DMS53 treated with DMSO at 0.1 percent for 48 hours (cell line): ENCODE measurements around the gene TSPAN5.

Source experiments
- DNase-seq: peaks from one replicate; lab custom pipeline; 2025; ENCODE audit not compliant: unreplicated experiment; lab: John Stamatoyannopoulos, UW

TSPAN5 gene

GRCh38 chr4:98620087-98620784 lies 38.2 kb downstream of the TSPAN5 start:
- no peak for DNase-seq

GRCh38 chr4:98619180-98619579 lies 39.2 kb downstream of the TSPAN5 start:
- DNase-seq = no peak

- no peak for DNase-seq
Observed at GRCh38 chr4:98618680-98619079, 39.7 kb downstream of the TSPAN5 start.

GRCh38 chr4:98617358-98618047 lies 40.9 kb downstream of the TSPAN5 start:
- DNase-seq = no peak

- DNase-seq = no peak
Observed at GRCh38 chr4:98615991-98616390, 42.4 kb downstream of the TSPAN5 start.

GRCh38 chr4:98614662-98615061 lies 43.7 kb downstream of the TSPAN5 start:
- DNase-seq = no peak

GRCh38 chr4:98614094-98614493 lies 44.3 kb downstream of the TSPAN5 start:
- no peak for DNase-seq

GRCh38 chr4:98613453-98614075 lies 44.8 kb downstream of the TSPAN5 start:
- no peak for DNase-seq

GRCh38 chr4:98612318-98613250 lies 45.8 kb downstream of the TSPAN5 start:
- DNase-seq = no peak

- no peak for DNase-seq
Observed at GRCh38 chr4:98611677-98612317, 46.6 kb downstream of the TSPAN5 start.

GRCh38 chr4:98610926-98611676 lies 47.3 kb downstream of the TSPAN5 start:
- DNase-seq = no peak

GRCh38 chr4:98610431-98610830 lies 48.0 kb downstream of the TSPAN5 start:
- DNase-seq = no peak

GRCh38 chr4:98609934-98610333 lies 48.5 kb downstream of the TSPAN5 start:
- no peak for DNase-seq

- no peak for DNase-seq
Observed at GRCh38 chr4:98608356-98608755, 50.1 kb downstream of the TSPAN5 start.

GRCh38 chr4:98606894-98607293 lies 51.5 kb downstream of the TSPAN5 start:
- no peak for DNase-seq

GRCh38 chr4:98605216-98605615 lies 53.2 kb downstream of the TSPAN5 start:
- DNase-seq = no peak

- DNase-seq = no peak
Observed at GRCh38 chr4:98604723-98605122, 53.7 kb downstream of the TSPAN5 start.

GRCh38 chr4:98603683-98604521 lies 54.5 kb downstream of the TSPAN5 start:
- DNase-seq = no peak

GRCh38 chr4:98602270-98602669 lies 56.1 kb downstream of the TSPAN5 start:
- DNase-seq = no peak
